Bronchial epithelial cell (primary cell): ENCODE results near the gene POLR3K. TPM values are rescaled to one million over a fixed set of nuclear protein-coding genes. Genes with fewer than 3 reads are reported as not detected.

Experiments used
- DNase-seq: peaks from one replicate; pipeline ENCODE4 v3.0.0-alpha.2; 2010; ENCODE audit warnings: low read depth
- FAIRE-seq: peaks from 2 replicates; lab custom pipeline; 2011; peaks lifted over from hg19 to GRCh38; lab: Jason Lieb, UNC
- H3K27me3 ChIP-seq: 2 replicates; pipeline ENCODE4 v1.5.1; 2011; ENCODE audit warnings: low read length; ENCODE audit not compliant: control insufficient read depth, insufficient read depth
- H3K36me3 ChIP-seq: 2 replicates; pipeline ENCODE4 v1.5.1; 2011; ENCODE audit warnings: low read length; ENCODE audit not compliant: control insufficient read depth, insufficient read depth
- H3K4me3 ChIP-seq: 2 replicates; pipeline ENCODE4 v1.5.1; 2011; ENCODE audit warnings: mild to moderate bottlenecking, low read depth, low read length, control low read depth
- CTCF ChIP-seq: IDR thresholded peaks from 2 replicates; pipeline ENCODE4 v1.5.1; 2011; ENCODE audit warnings: mild to moderate bottlenecking, moderate library complexity, low read length, control low read depth, inconsistent platforms; ENCODE audit not compliant: insufficient read depth, severe bottlenecking
- total RNA-seq: library from RNA; depleted of rRNA; stranded (reverse); fragments of >200 nt; gene quantifications from 2 replicates; pipeline ENCODE4 v1.2.1, GENCODE V29; 2014

POLR3K gene
- total RNA-seq, 1 donor from 2014 or later: 5.8 TPM

- FAIRE-seq (no peak), DNase-seq (peak; percentile 78)
- peak; percentile 100 for TF ChIP-seq CTCF
- Histone ChIP-seq H3K36me3 (peaks cover 25% of the 10 kb centered on the region), H3K27me3 (no peaks in the 10 kb centered on the region), H3K4me3 (no peak overlapping the region)
Observed at GRCh38 chr16:96935-97381, 43.5 kb upstream of the POLR3K start.

GRCh38 chr16:94918-95265, 41.5 kb upstream of the POLR3K start:
- TF ChIP-seq CTCF: no peak
- FAIRE-seq: no peak
- no peak overlapping the region for H3K4me3 ChIP-seq

GRCh38 chr16:92431-93339, 39.3 kb upstream of the POLR3K start:
- TF ChIP-seq CTCF: no peak
- DNase-seq (no peak), FAIRE-seq (peak; percentile 7)
- Histone ChIP-seq H3K36me3 (peaks cover 33% of the 10 kb centered on the region), H3K27me3 (no peaks in the 10 kb centered on the region), H3K4me3 (no peak overlapping the region)

More at GRCh38 chr16:94918-95265, 41.5 kb upstream of the POLR3K start:
- Histone ChIP-seq H3K36me3 (peaks cover 25% of the 10 kb centered on the region), H3K27me3 (no peaks in the 10 kb centered on the region)
- DNase-seq: no peak

- H3K4me3 ChIP-seq: no peak overlapping the region
- no peaks in the 10 kb centered on the region for H3K27me3 ChIP-seq
- no peak for TF ChIP-seq CTCF
- H3K36me3 ChIP-seq: peaks cover 38% of the 10 kb centered on the region
- no peak for DNase-seq
- FAIRE-seq: no peak
Observed at GRCh38 chr16:91484-91883, 38.1 kb upstream of the POLR3K start.

GRCh38 chr16:89391-90302, 36.2 kb upstream of the POLR3K start:
- FAIRE-seq: peak; percentile 18

More at GRCh38 chr16:89391-90302, 36.2 kb upstream of the POLR3K start:
- H3K27me3 ChIP-seq: no peaks in the 10 kb centered on the region
- no peak for DNase-seq
- no peak overlapping the region for H3K4me3 ChIP-seq
- peaks cover 38% of the 10 kb centered on the region for H3K36me3 ChIP-seq
- TF ChIP-seq CTCF: no peak
